ENCODE data around the gene ERBB4.

- TF ChIP-seq GATA3 (IDR thresholded peaks at IDR 0.05; ENCODE audit: low read depth, low read length), result no peak
- no peak for TF ChIP-seq GATA2 (IDR thresholded peaks at IDR 0.05; ENCODE audit: low read depth, low read length)
Observed at GRCh38 chr2:212282671-212283261, 255.8 kb downstream of the ERBB4 start.

Measured in SH-SY5Y (cell line).